Adrenal gland (tissue), 5 donors: ENCODE data around the gene TMEM235.

Source experiments
- CTCF ChIP-seq, 6 experiments: fragments of 450-650 bp in 4 of 6; fragments of 200-600 bp in 2 of 6; sonication (generic) in 1 of 6; IDR thresholded peaks; 1 replicate in 5 of 6; 2 replicates in 1 of 6; pipeline versions ENCODE4 v1.5.1 to v1.8.0; 2016 to 2021; ENCODE audit warnings: antibody characterized with exemption in 6 of 6, mild to moderate bottlenecking in 2 of 6, moderate library complexity in 1 of 6
- POLR2A ChIP-seq, 2 donors: fragments of 450-650 bp; IDR thresholded peaks; one replicate each; pipeline ENCODE4 v1.6.1; 2017; ENCODE audit warnings: antibody characterized with exemption in 2 of 2, mild to moderate bottlenecking in 2 of 2, moderate library complexity in 1 of 2
- donor health status: DM: no; HTN: no; CAD: no.

DNA sequence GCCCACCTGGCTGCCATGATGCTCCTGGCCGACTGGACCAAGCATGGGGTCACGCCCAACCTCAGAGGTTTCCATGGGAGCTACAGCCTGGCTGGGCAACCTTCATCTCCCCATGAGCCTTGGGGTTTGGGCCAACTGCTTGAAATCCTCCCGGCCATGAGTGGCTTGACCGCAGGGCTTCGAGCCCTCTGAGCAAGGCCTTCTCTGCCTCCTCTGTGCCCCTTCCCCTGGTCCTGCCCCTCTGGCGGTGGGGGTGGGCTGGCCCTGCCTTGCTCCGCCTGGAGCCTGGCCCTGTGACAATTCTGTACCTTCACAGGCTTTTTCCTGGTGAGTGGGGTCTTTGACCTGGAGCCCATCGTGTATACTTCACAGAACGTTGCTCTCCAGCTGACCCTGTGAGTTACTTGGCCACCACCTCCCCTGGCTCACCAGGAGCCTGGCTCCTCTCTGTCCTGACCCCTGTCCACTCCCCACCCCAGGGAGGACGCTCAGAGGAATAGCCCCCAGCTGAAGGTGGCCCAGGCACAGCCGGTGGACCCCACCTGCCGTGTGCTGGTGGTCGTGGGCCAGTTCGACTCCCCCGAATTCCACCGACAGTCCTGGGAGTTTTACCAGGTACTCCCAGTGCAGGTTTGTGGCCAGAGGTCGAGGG lies 26.2 kb upstream of the TMEM235 start:
- TF ChIP-seq CTCF (IDR thresholded peaks at IDR 0.05) (no peak), POLR2A (IDR thresholded peaks at IDR 0.05) (no peak)
